ENCODE data around the gene FBXO45. TPM values are rescaled to one million over a fixed set of nuclear protein-coding genes. Genes with fewer than 3 reads are reported as not detected.

Gene FBXO45
- total RNA-seq, 1 experiment from 2014 or later = 23.2 TPM

DNA sequence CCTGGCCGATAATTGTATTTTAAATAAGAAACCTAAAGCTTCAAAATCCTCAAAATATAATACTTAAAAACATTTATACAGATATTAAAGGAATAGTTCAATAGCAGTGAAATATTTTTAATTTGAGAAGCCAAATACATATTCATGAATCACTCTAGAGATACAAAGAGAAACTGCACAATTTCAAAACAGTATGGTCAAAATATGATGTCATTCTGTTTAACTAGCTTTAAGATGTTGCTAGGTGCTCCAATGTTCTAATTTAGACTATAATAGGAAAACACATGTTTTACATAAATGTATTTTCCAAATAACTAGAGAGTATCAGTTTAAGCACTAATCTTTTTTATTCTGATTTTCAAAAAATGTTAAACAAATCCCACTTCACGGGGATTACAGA, 60.8 kb downstream of the FBXO45 start:
- no peak for DNase-seq (ENCODE audit: low read depth, low spot score)
- H3K27me3 ChIP-seq (ENCODE audit: insufficient read depth, low read length) = no peaks in the 10 kb centered on the region
- ChIA-PET RAD21 (ENCODE audit: low non-redundant PET in 1 of 2, low total read pairs in 2 of 2, uncharacterized antibody in 2 of 2, unreplicated experiment in 2 of 2) (no interaction called here), CTCF (interaction anchor here (1.0 kb wide), 1 partner anchor 20 kb away, joined by 3 read pairs; no protein-coding TSS in a partner anchor), POLR2A (interaction anchor here (1.2 kb wide), 1 partner anchor 15 kb away, joined by 3 read pairs; no protein-coding TSS in a partner anchor)
- H3K9me2 ChIP-seq (ENCODE audit: insufficient read depth) = no peaks in the 10 kb centered on the region
- no peak overlapping the region for H3K4me3 ChIP-seq (replicated peaks in 1 of 2; ENCODE audit: low read depth in 1 of 2, low read length in 2 of 2)
- no peak overlapping the region for H3K4me2 ChIP-seq (ENCODE audit: low read length)
- no peak overlapping the region for H3K9ac ChIP-seq (ENCODE audit: low read length)
- TF ChIP-seq, protein P1, sequence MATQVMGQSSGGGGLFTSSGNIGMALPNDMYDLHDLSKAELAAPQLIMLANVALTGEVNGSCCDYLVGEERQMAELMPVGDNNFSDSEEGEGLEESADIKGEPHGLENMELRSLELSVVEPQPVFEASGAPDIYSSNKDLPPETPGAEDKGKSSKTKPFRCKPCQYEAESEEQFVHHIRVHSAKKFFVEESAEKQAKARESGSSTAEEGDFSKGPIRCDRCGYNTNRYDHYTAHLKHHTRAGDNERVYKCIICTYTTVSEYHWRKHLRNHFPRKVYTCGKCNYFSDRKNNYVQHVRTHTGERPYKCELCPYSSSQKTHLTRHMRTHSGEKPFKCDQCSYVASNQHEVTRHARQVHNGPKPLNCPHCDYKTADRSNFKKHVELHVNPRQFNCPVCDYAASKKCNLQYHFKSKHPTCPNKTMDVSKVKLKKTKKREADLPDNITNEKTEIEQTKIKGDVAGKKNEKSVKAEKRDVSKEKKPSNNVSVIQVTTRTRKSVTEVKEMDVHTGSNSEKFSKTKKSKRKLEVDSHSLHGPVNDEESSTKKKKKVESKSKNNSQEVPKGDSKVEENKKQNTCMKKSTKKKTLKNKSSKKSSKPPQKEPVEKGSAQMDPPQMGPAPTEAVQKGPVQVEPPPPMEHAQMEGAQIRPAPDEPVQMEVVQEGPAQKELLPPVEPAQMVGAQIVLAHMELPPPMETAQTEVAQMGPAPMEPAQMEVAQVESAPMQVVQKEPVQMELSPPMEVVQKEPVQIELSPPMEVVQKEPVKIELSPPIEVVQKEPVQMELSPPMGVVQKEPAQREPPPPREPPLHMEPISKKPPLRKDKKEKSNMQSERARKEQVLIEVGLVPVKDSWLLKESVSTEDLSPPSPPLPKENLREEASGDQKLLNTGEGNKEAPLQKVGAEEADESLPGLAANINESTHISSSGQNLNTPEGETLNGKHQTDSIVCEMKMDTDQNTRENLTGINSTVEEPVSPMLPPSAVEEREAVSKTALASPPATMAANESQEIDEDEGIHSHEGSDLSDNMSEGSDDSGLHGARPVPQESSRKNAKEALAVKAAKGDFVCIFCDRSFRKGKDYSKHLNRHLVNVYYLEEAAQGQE (IDR thresholded peaks at IDR 0.05; ENCODE audit: low read depth) = no peak
- TF ChIP-seq, protein P2, sequence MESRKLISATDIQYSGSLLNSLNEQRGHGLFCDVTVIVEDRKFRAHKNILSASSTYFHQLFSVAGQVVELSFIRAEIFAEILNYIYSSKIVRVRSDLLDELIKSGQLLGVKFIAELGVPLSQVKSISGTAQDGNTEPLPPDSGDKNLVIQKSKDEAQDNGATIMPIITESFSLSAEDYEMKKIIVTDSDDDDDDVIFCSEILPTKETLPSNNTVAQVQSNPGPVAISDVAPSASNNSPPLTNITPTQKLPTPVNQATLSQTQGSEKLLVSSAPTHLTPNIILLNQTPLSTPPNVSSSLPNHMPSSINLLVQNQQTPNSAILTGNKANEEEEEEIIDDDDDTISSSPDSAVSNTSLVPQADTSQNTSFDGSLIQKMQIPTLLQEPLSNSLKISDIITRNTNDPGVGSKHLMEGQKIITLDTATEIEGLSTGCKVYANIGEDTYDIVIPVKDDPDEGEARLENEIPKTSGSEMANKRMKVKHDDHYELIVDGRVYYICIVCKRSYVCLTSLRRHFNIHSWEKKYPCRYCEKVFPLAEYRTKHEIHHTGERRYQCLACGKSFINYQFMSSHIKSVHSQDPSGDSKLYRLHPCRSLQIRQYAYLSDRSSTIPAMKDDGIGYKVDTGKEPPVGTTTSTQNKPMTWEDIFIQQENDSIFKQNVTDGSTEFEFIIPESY (IDR thresholded peaks at IDR 0.05; ENCODE audit: extremely low read depth, insufficient replicate concordance, low read length) = no peak
- TF ChIP-seq RAD21 (IDR thresholded peaks at IDR 0.05; ENCODE audit: low read depth) (no peak), EZH2 (IDR thresholded peaks at IDR 0.05) (no peak), JUND (IDR thresholded peaks at IDR 0.05) (no peak), ZNF274 (IDR thresholded peaks at IDR 0.05; ENCODE audit: low read depth, low read length) (no peak)
- TF ChIP-seq, protein P3, sequence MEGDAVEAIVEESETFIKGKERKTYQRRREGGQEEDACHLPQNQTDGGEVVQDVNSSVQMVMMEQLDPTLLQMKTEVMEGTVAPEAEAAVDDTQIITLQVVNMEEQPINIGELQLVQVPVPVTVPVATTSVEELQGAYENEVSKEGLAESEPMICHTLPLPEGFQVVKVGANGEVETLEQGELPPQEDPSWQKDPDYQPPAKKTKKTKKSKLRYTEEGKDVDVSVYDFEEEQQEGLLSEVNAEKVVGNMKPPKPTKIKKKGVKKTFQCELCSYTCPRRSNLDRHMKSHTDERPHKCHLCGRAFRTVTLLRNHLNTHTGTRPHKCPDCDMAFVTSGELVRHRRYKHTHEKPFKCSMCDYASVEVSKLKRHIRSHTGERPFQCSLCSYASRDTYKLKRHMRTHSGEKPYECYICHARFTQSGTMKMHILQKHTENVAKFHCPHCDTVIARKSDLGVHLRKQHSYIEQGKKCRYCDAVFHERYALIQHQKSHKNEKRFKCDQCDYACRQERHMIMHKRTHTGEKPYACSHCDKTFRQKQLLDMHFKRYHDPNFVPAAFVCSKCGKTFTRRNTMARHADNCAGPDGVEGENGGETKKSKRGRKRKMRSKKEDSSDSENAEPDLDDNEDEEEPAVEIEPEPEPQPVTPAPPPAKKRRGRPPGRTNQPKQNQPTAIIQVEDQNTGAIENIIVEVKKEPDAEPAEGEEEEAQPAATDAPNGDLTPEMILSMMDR (IDR thresholded peaks at IDR 0.05 in 2 of 3, conservative IDR thresholded peaks at IDR 0.05 in 1 of 3; ENCODE audit: borderline replicate concordance in 1 of 3, insufficient read depth in 1 of 3, low read depth in 2 of 3, low read length in 2 of 3) = no peak
- BruUV-seq (replicated peaks) = no TSS peak
- intact Hi-C loops (cut with micrococcal nuclease) = no loop called here
- H3K9me3 ChIP-seq (ENCODE audit: control insufficient read depth in 1 of 2, insufficient read depth in 1 of 2, low read depth in 1 of 2, low read length in 2 of 2) = no peaks in the 10 kb centered on the region
- H3K36me3 ChIP-seq (ENCODE audit: control insufficient read depth in 1 of 2, insufficient read depth in 2 of 2, low read length in 2 of 2) = no peaks in the 10 kb centered on the region
- peaks cover 2 to 17% of the 10 kb centered on the region in 2 experiments; a peak in 2 of 4 replicates for H3K4me1 ChIP-seq (ENCODE audit: control insufficient read depth in 1 of 2, insufficient read depth in 2 of 2, low read length in 2 of 2)
- no peak for ATAC-seq
- H2AFZ ChIP-seq (ENCODE audit: low read depth, low read length, poor library complexity, severe bottlenecking) = no peak overlapping the region
- H4K20me1 ChIP-seq (ENCODE audit: insufficient read depth) = no peaks in the 10 kb centered on the region
- H3K27ac ChIP-seq (ENCODE audit: low read depth, low read length) = no peak overlapping the region
- H3K79me2 ChIP-seq (ENCODE audit: insufficient read depth, low read length) = no peaks in the 10 kb centered on the region

All from HCT116 (cell line).